Daoy (cell line): Measurements from ENCODE around the gene CCN5. TPM values are rescaled to one million over a fixed set of nuclear protein-coding genes. Genes with fewer than 3 reads are reported as not detected.

Experiments used
- DNase-seq: peaks from one replicate; pipeline ENCODE4 v3.0.0-alpha.2; 2015; ENCODE audit warnings: low read depth
- total RNA-seq: library from RNA; depleted of rRNA; stranded (reverse); fragments of >200 nt; shearing (Covaris generic); gene quantifications from 2 replicates; pipeline ENCODE4 v1.2.3, GENCODE V29; 2014

CCN5 gene
- total RNA-seq, 1 experiment from 2014 or later: not detected

DNA sequence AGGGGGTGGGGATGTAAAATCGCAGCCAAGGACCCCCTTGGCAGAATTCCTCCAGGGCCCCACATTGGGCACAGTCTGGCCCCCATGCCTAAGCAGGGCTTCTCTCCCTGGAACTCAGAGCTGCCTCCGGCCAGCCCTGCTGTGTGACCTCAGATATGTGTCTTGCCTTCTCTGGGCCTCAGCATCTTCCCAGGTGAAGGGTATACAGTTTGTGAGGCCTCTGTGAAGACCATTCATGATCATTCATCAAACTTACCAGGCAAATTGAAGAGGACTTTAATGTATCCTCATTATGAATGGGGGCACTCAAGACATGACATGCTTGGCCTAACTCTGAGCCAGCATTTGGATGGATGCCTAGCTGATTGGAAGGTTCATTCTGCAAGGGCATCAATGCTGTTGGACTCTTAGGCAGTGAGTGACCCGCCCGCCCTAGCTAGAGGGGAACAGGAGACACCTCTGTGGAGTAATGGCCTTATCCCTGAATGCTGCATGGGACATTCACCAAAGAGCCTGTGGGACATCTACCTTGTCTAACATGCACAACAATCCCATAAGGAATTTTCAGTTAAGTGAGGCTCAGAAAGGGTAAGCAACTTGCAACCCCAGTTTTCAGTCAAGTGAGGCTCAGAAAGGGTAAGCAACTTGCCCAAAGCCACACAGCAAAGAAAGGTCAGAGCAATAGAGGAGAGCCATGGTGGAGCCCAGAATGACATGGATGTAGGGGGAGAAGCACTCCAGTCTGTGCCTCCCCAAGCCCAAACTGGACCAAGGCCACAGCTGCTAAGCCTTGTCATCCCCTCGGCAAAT is 535 bp downstream of the CCN5 start:
- no peak for DNase-seq

DNA sequence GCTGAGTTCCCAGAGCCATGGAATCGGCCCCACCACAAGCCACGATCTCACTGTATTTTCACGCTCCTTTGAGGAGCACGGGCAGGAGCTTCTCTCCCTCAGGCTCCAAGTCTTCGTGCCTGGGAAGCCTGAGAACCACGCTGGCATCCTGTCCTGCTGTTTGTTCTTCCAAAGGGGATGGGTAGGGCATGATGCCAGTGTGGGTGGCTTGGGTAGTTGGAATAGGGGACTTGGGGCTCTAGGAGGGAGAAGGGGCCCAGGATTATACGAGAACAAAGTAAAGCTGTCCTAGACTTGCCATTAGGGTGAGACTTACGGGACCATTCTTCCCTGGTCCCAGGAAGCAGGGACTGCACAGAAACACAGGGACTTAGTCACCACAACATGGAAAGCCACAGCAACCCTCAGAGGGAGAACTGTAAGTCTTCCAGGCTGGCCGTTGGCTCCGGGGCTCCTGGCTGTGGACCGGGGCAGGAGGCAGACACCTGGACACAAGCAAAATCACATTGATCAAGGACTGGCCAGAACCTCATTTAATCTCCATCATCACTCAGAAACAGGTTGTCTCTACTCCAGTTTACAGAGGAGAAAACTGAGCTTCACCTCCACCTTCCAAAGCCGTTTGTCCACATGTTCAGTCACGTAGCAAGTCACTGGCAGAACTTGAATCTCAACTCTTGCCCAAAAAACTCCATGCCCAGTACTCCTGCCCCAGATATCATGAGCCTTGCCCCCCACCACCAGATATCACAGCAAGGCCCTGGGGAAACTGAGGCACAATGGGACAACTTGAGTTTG is 1.3 kb downstream of the CCN5 start:
- no peak for DNase-seq

DNA sequence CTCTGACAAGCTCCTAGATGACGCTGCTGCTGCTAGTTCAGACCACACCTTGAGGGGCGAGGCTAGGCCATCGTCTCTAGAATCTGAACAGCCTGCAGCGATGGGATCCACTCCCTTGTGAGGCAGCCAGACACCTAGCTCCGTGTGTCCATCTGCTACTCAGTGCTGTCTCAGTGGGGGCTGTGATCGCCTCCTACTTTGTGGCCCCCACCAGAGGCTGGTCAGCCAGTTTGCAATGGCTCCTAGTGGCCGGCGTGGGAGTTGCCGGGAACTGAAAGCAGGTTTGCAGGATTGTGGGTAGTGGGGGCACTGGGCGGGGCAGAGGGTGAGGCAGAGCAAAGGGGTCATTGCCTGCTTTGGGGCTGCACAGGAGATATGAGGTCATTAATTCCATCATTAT is 2.8 kb downstream of the CCN5 start:
- DNase-seq: no peak

DNA sequence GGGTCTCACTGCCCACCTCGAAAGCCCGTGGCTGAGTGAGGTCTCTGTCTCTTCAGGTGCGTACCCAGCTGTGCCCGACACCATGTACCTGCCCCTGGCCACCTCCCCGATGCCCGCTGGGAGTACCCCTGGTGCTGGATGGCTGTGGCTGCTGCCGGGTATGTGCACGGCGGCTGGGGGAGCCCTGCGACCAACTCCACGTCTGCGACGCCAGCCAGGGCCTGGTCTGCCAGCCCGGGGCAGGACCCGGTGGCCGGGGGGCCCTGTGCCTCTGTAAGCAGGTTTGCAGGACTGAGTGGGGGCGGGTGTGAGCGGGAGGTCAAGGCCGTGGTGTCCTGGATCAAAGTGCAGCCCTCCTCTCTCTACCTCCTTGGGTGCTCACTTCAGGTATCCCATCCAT is 4.7 kb downstream of the CCN5 start:
- no peak for DNase-seq

DNA sequence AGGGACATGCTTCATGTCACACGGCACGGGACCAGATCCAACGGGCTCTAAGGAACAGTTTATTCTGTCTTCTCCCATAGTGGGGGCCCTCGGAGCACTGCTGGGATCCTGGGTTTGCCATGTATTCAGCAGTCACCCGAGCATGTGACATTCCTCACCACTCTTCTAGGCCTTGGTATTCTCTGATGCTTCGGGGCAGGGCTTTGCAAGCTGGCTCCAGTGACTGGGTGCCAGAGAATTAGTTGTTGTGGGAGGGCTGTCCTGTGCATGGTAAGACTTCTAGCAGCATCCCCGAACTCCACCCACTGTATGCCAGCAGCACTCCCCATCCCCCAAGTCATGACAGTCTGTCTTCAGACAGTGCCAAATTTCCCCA is 5.4 kb downstream of the CCN5 start:
- peak; percentile 76 for DNase-seq

DNA sequence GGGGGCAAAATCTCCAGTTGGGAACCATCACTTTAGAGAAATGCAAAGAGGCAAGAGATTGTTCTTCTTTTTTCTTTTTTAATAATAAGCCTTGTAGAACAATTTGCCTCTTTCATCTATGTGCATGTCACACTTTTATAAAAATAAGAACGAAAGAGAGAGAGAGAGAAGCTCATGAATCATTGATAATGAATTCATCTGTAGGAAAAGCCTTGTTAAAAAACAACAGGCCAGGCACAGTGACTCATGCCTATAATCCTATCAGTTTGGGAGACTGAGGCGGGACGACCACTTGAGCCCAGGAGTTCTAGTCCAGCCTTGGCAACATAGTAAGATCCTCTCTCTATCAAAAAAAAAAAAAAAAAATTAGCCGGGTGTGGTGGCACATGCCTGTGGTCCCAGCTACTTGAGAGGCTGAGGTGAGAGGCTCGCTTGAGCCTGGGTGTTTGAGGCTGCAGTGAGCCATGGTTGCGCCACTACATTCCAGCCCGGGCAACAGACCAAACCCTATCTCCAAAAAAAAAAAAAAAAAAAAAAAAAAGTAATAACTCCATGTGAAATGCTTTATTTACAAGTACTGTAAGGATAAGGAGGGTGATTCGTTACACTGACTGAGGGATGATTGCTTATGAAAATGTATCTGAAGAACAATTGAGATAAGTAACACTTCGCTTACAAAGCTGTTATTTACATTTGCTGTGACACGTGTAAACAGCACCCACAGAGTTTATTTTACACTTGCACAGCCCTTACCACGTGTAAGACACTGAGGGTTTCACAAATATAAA is 6.0 kb downstream of the CCN5 start:
- DNase-seq: peak; percentile 80

DNA sequence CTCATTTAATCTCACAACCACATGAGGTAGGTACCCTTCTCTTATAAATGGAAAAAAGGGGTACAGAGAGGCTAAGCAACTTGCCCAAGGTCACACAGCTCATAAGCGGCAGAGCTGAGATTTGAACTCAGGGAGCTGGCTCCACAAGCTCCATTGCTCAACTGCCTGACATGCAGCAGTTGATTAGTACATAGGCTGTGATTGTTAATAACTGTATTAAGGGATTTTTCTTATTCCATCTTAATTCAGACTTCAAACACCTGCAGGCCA is 6.6 kb downstream of the CCN5 start:
- DNase-seq: no peak

DNA sequence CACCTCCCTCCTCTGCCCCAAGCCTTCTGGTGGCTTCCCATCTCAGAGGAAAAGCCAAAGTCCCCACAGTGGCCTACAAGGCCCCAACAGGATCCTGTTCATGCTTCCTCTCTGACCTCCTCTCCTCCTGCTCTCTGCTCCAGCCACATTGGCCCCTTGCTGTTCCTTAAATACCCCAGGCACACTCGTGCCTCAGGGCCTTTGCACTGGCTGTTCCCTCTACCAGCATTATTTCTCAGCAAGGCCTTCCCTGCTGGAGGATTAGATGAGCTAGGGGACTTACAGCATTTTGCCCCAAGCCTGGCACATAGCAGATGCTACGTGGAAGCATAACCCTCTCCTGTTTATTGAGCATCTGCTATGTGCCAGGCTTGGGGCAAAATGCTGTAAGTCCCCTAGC is 7.8 kb downstream of the CCN5 start:
- DNase-seq: no peak

DNA sequence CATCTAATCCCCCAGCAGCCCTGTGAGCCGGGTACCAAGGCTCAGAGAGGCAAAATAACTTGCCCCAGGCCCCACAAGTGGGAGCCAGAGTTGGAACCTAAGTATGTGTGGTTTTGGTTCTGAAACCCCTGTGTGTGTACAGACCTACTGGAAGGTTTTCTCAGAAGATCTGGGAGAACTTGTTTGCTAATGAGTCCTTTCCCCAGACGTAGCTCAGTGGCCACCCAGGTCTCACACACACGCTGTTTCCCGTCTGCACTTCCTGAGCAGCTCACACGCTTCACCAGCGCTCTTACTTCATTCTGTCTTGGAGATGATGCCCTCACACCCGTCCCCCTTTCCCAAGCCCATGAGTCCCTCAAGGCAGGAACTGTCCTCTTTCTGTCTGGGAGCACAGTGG is 8.2 kb downstream of the CCN5 start:
- no peak for DNase-seq

DNA sequence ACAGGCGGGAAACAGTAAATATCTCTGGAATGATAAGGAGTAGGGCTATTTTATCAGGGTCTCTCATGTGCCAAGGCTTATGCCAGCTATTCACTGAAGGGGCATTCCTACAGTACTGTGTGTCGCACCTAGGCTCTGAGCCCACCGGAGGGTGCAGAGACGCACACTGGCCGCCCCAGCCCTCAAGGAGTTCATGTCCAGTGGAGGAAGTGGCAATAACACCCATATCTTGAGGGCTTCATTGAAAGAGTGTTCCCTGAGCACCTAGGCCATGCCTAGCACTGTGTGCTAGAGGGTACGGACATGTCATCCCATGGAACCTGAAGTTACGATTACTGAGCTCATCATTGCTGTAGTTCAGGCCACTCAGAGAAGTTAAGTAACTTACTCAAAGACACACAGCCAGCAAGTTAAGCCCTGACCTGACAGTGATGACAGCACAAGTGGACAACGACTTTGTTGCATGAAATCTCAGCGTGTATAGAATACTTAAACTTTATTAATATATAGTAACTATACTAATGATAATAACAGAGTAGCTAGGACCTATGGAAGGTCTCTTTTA is 8.7 kb downstream of the CCN5 start:
- no peak for DNase-seq

DNA sequence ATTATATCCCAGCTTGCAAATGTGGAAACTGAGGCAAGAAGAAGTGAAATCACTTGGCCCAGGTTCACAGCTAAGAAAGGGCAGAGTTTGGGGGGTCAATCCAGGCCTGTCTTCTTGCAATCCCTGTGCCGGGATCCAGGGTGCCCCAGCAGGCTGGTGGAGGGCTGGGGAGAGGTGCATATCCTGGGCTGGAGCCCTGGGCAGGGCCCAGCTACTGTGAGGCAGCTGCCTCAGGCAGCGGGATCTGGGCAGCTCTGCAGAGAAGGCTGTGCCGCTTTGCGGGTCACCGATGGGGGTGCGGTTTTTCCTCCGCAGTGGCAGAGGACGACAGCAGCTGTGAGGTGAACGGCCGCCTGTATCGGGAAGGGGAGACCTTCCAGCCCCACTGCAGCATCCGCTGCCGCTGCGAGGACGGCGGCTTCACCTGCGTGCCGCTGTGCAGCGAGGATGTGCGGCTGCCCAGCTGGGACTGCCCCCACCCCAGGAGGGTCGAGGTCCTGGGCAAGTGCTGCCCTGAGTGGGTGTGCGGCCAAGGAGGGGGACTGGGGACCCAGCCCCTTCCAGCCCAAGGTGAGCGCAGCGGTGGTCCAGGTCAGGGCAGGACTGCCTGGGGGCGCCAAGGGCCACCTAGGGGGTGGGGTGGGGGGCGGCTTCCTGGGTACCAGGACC is 9.4 kb downstream of the CCN5 start:
- DNase-seq: no peak

DNA sequence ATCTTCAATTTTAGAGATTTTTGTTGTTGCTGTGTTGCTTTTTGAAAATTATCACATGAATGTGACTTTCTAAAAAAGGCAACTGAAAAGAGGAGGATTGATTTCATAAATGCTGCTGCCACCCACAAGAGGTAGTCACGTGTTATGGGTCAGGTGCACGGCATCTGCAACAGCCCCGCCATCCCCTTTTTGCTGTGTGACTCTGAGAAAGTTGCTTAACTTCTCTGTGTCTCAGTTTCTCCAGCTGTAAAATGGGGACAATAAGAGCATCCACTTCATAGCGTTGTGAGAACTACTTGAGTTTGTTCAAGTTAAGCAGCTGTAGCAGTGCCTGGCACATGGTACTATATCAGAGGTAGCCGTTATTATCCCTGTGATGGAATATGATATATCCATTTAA is 10.7 kb downstream of the CCN5 start:
- no peak for DNase-seq

DNA sequence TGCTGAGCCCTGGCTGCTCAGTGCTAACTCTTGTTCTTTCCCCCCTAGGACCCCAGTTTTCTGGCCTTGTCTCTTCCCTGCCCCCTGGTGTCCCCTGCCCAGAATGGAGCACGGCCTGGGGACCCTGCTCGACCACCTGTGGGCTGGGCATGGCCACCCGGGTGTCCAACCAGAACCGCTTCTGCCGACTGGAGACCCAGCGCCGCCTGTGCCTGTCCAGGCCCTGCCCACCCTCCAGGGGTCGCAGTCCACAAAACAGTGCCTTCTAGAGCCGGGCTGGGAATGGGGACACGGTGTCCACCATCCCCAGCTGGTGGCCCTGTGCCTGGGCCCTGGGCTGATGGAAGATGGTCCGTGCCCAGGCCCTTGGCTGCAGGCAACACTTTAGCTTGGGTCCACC is 11.9 kb downstream of the CCN5 start:
- no peak for DNase-seq

DNA sequence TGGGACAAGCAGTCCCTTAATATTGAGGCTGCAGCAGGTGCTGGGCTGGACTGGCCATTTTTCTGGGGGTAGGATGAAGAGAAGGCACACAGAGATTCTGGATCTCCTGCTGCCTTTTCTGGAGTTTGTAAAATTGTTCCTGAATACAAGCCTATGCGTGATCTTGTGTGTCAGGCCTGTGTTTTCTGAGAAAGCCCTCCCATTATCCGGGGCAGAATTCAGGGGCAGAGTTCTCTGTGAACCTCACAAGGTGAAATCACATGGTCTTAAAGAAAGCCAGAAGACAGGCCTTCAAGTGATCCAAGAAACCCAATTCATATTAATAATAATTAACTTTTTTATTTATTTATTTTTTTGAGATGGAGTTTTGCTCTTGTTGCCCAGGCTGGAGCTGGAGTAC is 12.5 kb downstream of the CCN5 start:
- DNase-seq: no peak

DNA sequence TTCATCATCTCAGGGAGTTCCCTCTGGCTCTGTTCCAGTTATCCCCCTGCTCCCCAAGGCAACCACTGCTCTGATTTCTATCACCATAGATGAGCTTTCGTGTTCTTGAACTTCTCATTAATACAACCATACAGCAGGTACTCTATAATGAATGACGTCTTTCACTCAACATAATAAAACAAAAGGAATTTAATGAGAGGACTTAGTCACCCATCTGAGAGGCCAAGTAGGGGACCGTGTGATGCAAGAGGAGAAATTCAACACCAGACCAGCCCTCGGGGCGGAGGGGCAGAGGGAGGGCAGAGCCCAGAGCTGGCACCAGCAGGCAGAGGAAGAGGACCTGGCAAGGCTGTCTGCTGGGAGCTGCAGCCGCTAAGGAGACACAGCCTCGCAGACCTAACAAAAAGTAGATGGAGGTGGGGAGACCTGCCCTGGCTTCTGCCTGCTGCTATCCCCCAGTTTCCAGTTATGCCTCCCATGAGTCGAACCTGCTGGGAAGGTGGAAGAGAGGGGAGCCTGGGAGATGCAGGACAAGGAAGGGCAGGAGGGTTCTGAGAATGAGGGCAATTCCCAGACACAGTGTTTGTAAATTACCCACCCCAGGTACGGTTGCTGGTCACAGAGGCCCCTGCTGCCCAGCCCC is 13.8 kb downstream of the CCN5 start:
- peak; percentile 94 for DNase-seq

DNA sequence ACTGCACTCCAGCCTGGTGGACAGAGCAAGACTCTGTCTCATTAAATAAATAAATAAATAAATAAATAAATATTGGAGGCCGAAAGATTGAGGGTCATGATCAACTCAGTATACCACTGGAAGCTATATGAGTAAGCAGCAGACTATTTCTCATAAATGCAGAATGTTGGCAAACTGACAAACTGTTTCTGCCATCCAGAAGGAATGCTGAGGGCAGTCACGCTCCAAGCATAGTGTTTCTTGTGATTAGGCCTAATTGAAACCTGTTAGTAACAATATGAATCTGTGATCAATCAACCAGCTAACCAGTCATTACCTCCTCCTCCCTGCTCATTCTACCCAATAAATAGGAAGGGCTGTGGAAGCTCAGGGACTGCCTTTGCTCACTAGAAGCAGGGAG is 15.3 kb downstream of the CCN5 start:
- DNase-seq: peak; percentile 83

DNA sequence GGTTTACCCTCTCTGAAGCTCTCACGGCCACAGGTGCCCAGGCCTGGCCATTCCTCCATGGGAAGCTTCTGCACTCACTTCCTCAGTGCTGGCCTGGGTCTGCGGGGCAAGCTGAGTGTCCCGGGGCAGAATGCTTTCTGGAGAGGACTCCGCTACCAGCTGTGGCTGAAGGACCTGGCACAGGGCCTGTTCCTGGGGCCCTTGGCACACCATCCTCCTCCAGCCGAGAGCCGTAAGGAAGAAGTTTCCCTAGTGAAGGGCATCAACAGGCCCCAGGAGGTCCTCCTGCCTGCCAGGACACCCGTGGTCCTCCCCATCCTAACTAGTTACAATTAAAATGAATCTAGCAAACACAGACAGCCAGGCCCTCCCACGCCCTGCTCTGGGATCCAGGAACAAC is 16.5 kb downstream of the CCN5 start:
- no peak for DNase-seq

DNA sequence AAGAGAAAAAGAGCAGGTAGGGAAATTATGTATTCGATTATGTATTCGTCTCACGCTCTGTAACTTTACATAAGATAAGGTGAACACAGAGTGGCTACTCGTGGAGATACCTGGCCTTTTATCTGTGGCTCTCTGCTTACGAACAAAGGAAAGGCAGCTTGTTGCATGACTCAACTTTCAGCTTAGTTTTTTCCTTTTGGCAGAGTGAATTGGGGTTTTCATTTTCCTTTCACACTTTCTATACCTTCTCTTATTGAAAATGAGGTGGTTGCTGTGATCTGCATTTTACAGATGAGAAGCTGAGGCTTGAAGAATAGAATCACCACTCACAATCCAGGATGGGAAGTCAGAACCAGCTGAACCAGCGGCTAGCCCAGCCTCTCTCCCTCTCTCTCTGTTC is 17.2 kb downstream of the CCN5 start:
- no peak for DNase-seq

DNA sequence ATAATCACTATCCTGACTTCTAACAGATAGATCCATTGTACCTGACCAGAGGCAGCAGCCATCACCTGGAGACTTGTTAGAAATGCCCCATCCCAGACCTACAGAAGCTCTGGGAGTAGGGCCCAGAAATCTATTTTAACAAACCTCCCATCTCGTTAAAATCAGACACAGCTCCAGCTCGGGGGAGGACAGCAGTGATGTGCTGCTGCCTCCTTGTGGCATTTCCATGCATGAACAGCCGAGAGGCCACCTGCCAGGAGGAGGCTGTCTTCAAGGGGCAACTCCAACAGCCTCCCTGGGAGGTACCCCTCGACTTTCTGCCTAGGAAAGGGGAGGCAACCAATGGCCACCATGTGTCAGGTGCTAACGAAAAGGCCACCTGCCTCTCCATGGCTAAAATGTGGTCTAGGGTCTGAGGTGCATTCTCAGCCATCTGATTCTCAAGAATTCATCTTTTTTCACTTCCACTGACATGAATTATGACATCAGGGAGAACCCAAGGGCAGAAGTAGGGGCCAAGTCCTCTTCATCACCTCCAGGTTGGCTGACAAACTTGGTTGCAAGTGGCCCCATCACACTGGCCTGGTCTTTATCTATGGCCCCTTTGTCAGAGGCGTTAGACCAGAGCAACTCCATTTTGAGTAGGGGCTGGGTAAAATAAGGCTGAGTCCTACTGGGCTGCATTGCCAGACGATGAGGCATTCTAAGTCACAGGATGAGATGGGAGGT is 18.3 kb downstream of the CCN5 start:
- peak; percentile 78 for DNase-seq

DNA sequence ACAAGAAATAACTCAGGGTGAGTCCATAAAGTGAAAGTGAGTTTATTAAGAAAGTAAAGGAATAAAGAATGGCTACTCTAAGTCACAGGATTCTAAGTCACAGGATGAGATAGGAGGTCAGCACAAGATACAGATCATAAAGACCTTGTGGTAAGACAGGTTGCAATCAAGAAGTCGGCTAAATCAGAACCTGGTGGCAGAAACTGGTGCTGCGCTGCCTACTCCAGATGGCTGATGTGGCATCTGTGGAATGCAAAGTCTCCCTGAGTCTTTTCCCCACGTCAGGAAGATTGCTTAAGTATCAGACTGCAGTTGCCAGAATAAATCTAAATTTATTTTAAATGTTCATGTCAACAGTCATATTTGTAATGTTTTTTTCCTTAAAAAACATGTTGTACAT is 19.8 kb downstream of the CCN5 start:
- peak; percentile 35 for DNase-seq

DNA sequence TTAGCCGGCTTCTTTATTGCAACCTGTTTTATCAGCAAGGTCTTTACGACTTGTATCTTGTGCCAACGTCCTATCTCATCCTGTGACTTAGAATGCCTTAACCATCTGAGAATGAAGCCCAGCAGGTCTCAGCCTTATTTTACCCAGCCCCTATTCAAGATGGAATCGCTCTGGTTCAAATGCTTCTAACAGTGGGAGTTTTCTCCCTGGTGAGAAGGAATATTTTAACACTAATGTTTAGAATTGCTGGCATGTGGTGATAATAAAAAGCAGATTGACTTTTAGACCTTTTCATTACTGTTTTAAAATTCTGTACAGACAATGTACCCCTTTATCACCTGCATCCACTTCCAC is 20.6 kb downstream of the CCN5 start:
- DNase-seq: no peak
